Measurements from ENCODE around the gene SWAP70.
A peak's percentile ranks its signal among the peaks of the same experiment; 100 is the strongest.

SWAP70 gene

DNA sequence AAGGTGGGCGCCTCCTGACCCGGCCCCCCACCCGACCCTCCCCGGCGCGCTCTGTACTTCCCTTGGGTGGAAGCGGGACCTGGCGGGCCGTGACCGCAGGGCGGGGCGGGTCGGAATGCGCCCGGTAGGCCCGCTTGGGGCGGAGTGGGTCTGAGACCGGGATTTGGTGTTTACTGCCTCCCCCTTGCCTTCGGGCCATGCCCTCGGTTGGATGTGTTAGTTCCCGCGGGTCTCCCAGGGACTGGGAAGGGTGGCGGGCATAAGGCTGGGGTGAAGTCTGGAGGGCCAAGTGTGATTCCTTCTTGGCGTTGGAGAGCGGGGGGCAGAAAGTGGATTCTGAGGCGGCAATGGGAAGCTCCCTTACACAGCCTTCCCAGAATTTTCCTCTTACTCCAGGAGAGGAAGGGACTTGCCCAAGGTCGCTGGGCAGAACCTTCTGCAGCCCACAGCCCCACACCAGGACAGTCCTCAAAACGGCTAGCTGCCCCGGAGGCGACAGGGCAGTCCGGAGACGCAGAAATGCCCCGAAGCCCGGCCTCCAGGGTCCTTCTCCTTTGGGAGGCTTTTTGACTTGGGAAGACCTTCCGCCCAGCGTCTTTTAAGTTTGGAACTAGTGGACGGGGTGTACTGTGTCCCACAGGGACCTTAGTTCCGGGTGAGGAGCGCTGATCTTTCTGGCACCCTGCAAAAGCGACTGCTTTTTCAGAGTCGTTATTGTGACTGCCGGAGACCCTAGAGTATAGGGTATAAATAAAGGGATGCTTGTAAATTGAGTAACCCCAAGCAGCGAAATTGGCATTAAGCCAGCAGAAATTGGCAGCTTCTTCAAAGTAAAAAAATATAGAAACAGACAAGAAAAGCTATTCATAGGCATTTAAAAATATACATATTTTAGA lies 647 bp downstream of the SWAP70 start:
- peak overlapping the region; percentile 85 for H3K4me2 ChIP-seq (ENCODE audit: low read depth, low read length, poor library complexity, severe bottlenecking)
- 0 out of 2 replicates have a peak, but pooled peaks cover 3% of the 10 kb centered on the region for H3K9me3 ChIP-seq (ENCODE audit: insufficient read depth, low read depth, low read length)
- no peak for TF ChIP-seq EZH2phosphoT487 (IDR thresholded peaks at IDR 0.05; ENCODE audit: borderline replicate concordance)
- TF ChIP-seq, protein P1, sequence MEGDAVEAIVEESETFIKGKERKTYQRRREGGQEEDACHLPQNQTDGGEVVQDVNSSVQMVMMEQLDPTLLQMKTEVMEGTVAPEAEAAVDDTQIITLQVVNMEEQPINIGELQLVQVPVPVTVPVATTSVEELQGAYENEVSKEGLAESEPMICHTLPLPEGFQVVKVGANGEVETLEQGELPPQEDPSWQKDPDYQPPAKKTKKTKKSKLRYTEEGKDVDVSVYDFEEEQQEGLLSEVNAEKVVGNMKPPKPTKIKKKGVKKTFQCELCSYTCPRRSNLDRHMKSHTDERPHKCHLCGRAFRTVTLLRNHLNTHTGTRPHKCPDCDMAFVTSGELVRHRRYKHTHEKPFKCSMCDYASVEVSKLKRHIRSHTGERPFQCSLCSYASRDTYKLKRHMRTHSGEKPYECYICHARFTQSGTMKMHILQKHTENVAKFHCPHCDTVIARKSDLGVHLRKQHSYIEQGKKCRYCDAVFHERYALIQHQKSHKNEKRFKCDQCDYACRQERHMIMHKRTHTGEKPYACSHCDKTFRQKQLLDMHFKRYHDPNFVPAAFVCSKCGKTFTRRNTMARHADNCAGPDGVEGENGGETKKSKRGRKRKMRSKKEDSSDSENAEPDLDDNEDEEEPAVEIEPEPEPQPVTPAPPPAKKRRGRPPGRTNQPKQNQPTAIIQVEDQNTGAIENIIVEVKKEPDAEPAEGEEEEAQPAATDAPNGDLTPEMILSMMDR (conservative IDR thresholded peaks at IDR 0.05; ENCODE audit: low read length): no peak
- no peaks in the 10 kb centered on the region for H3K27me3 ChIP-seq (ENCODE audit: insufficient read depth, low read length, poor library complexity, severe bottlenecking)
- H4K20me1 ChIP-seq (ENCODE audit: insufficient read depth, low read length, poor library complexity, severe bottlenecking): no peaks in the 10 kb centered on the region
- H3K4me3 ChIP-seq (ENCODE audit: low read length, poor library complexity, severe bottlenecking): peak overlapping the region; percentile 85
- H3K9ac ChIP-seq (ENCODE audit: low read depth, low read length, poor library complexity, severe bottlenecking): peak overlapping the region; percentile 82
- H2AFZ ChIP-seq (ENCODE audit: low read length): peak overlapping the region; percentile 90
- no peaks in the 10 kb centered on the region for H3K9me2 ChIP-seq (replicated peaks; ENCODE audit: low read depth, low read length)
- H3K36me3 ChIP-seq (ENCODE audit: insufficient read depth, low read length): no peaks in the 10 kb centered on the region
- peaks cover 24% of the 10 kb centered on the region for H3K4me1 ChIP-seq (ENCODE audit: insufficient read depth, low read length, poor library complexity, severe bottlenecking)
- peaks cover 33% of the 10 kb centered on the region for H3K79me2 ChIP-seq (ENCODE audit: insufficient read depth, low read length)
- H3F3A ChIP-seq (ENCODE audit: low read depth): no peaks in the 10 kb centered on the region

DNA sequence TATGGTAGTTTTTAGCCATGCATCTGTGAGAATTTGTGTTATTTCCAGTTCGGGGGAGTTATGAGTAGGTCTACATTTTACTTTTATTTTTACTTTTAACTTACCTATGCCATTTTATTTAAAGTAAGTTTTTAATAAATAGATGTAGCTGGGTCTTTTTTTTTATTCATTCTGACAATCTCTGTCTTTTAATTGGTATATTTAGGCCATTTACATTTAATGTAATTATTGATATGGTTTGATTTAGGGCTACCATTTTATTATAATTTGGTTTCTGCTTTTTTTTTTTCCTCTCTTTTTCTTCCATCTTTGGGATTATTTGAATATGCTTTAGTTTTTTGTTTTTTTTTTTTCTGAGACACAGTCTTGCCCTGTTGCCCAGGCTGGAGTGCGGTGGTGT lies 1.9 kb downstream of the SWAP70 start:
- no peaks in the 10 kb centered on the region for H3K9me2 ChIP-seq (replicated peaks; ENCODE audit: low read depth, low read length)
- H3K4me3 ChIP-seq (ENCODE audit: low read length, poor library complexity, severe bottlenecking): peak overlapping the region; percentile 85
- H3F3A ChIP-seq (ENCODE audit: low read depth): no peaks in the 10 kb centered on the region
- H3K9ac ChIP-seq (ENCODE audit: low read depth, low read length, poor library complexity, severe bottlenecking): no peak overlapping the region
- H3K9me3 ChIP-seq (ENCODE audit: insufficient read depth, low read depth, low read length): 0 out of 2 replicates have a peak, but pooled peaks cover 3% of the 10 kb centered on the region
- no peaks in the 10 kb centered on the region for H3K36me3 ChIP-seq (ENCODE audit: insufficient read depth, low read length)
- peaks cover 24% of the 10 kb centered on the region for H3K4me1 ChIP-seq (ENCODE audit: insufficient read depth, low read length, poor library complexity, severe bottlenecking)
- no peaks in the 10 kb centered on the region for H3K27me3 ChIP-seq (ENCODE audit: insufficient read depth, low read length, poor library complexity, severe bottlenecking)
- no peak overlapping the region for H2AFZ ChIP-seq (ENCODE audit: low read length)
- no peak overlapping the region for H3K4me2 ChIP-seq (ENCODE audit: low read depth, low read length, poor library complexity, severe bottlenecking)
- TF ChIP-seq EZH2phosphoT487 (IDR thresholded peaks at IDR 0.05; ENCODE audit: borderline replicate concordance): no peak
- TF ChIP-seq, protein P1 (conservative IDR thresholded peaks at IDR 0.05; ENCODE audit: low read length): no peak
- H3K79me2 ChIP-seq (ENCODE audit: insufficient read depth, low read length): peaks cover 34% of the 10 kb centered on the region
- H4K20me1 ChIP-seq (ENCODE audit: insufficient read depth, low read length, poor library complexity, severe bottlenecking): no peaks in the 10 kb centered on the region

DNA sequence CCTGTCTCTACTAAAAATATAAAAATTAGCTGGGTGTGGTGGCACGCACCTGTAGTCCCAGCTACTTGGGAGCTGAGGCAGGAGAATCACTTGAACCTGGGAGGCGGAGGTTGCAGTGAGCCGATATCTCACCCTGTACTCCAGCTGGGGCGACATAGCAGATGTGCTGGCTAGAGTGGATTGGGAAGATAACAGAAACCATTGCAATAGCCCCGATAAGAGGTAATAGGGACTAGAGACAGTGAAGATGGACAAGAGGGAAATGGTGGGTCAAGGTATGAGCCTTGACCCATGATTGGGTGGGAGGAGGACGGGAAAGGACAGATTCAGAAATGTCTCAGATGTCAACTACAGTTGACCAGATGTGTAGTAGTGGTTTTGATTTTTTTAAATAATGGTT lies 6.1 kb downstream of the SWAP70 start:
- Histone ChIP-seq H3K4me3 (ENCODE audit: low read length, poor library complexity, severe bottlenecking) (no peak overlapping the region), H3K4me2 (ENCODE audit: low read depth, low read length, poor library complexity, severe bottlenecking) (no peak overlapping the region), H4K20me1 (ENCODE audit: insufficient read depth, low read length, poor library complexity, severe bottlenecking) (no peaks in the 10 kb centered on the region), H3K4me1 (ENCODE audit: insufficient read depth, low read length, poor library complexity, severe bottlenecking) (peaks cover 12% of the 10 kb centered on the region), H2AFZ (ENCODE audit: low read length) (no peak overlapping the region), H3K9ac (ENCODE audit: low read depth, low read length, poor library complexity, severe bottlenecking) (no peak overlapping the region), H3K79me2 (ENCODE audit: insufficient read depth, low read length) (peaks cover 29% of the 10 kb centered on the region), H3K9me3 (ENCODE audit: insufficient read depth, low read depth, low read length) (0 out of 2 replicates have a peak, but pooled peaks cover 3% of the 10 kb centered on the region), H3K9me2 (replicated peaks; ENCODE audit: low read depth, low read length) (no peaks in the 10 kb centered on the region), H3F3A (ENCODE audit: low read depth) (no peaks in the 10 kb centered on the region), H3K36me3 (ENCODE audit: insufficient read depth, low read length) (no peaks in the 10 kb centered on the region), H3K27me3 (ENCODE audit: insufficient read depth, low read length, poor library complexity, severe bottlenecking) (no peaks in the 10 kb centered on the region)
- TF ChIP-seq, protein P1 (conservative IDR thresholded peaks at IDR 0.05; ENCODE audit: low read length): no peak
- TF ChIP-seq EZH2phosphoT487 (IDR thresholded peaks at IDR 0.05; ENCODE audit: borderline replicate concordance): no peak
